Measurements from ENCODE around the gene LZTR1.

The LZTR1 gene

DNA sequence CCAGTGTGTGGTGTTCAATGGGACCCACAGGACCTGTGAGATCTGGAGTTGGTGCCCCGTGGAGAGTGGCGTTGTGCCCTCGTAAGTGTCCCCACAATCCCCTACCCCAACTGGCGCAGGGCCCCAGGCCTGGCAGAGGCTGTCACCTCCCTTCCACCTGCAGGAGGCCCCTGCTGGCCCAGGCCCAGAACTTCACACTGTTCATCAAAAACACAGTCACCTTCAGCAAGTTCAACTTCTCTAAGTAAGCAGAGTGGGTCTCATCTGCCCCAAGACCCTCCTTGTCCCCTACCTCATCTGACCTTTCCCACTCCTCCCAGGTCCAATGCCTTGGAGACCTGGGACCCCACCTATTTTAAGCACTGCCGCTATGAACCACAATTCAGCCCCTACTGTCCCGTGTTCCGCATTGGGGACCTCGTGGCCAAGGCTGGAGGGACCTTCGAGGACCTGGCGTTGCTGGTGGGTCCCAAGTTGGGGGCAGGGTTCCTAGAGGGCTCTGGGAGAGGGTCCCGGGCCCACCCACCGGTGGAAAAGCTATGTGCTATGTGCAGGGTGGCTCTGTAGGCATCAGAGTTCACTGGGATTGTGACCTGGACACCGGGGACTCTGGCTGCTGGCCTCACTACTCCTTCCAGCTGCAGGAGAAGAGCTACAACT is 41.0 kb downstream of the LZTR1 start:
- no peaks in the 10 kb centered on the region for H3K9me3 ChIP-seq
- no peaks in the 10 kb centered on the region for H3K36me3 ChIP-seq
- H3K4me1 ChIP-seq = peaks cover 8% of the 10 kb centered on the region; the same call in 1 of the 2 replicates
- H3K4me3 ChIP-seq (ENCODE audit: low read depth, low read length) = no peak overlapping the region
- peak; percentile 21 for DNase-seq
- H3K27me3 ChIP-seq = no peaks in the 10 kb centered on the region
- TF ChIP-seq, protein P1, sequence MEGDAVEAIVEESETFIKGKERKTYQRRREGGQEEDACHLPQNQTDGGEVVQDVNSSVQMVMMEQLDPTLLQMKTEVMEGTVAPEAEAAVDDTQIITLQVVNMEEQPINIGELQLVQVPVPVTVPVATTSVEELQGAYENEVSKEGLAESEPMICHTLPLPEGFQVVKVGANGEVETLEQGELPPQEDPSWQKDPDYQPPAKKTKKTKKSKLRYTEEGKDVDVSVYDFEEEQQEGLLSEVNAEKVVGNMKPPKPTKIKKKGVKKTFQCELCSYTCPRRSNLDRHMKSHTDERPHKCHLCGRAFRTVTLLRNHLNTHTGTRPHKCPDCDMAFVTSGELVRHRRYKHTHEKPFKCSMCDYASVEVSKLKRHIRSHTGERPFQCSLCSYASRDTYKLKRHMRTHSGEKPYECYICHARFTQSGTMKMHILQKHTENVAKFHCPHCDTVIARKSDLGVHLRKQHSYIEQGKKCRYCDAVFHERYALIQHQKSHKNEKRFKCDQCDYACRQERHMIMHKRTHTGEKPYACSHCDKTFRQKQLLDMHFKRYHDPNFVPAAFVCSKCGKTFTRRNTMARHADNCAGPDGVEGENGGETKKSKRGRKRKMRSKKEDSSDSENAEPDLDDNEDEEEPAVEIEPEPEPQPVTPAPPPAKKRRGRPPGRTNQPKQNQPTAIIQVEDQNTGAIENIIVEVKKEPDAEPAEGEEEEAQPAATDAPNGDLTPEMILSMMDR (IDR thresholded peaks at IDR 0.05; ENCODE audit: low read depth, low read length) = peak; percentile 20; the same call in 1 of the 2 replicates

DNA sequence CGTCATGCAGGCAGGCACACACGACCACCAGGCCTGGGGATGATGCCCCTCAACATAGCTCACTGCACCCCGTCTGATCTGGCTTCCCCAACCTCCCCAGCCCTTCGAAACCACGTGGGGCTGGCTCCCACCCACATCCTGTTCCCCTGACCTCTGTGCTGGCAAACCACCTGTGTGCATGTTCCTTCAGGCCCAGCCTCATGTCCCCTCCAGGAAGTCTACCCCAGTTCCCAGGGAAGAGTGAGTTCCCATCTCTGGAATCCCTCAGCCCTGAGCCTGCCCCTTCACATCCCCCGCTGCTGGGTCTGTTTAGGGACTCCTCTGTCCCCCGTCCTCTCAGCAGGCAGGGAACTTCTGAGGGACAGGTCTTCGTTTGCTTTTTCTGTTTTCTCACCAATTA is 43.2 kb downstream of the LZTR1 start:
- TF ChIP-seq, protein P1 (IDR thresholded peaks at IDR 0.05; ENCODE audit: low read depth, low read length) = no peak
- H3K9me3 ChIP-seq = no peaks in the 10 kb centered on the region
- peaks cover 5% of the 10 kb centered on the region for H3K4me1 ChIP-seq
- no peaks in the 10 kb centered on the region for H3K36me3 ChIP-seq
- DNase-seq = no peak
- no peaks in the 10 kb centered on the region for H3K27me3 ChIP-seq
- no peak overlapping the region for H3K4me3 ChIP-seq (ENCODE audit: low read depth, low read length)

DNA sequence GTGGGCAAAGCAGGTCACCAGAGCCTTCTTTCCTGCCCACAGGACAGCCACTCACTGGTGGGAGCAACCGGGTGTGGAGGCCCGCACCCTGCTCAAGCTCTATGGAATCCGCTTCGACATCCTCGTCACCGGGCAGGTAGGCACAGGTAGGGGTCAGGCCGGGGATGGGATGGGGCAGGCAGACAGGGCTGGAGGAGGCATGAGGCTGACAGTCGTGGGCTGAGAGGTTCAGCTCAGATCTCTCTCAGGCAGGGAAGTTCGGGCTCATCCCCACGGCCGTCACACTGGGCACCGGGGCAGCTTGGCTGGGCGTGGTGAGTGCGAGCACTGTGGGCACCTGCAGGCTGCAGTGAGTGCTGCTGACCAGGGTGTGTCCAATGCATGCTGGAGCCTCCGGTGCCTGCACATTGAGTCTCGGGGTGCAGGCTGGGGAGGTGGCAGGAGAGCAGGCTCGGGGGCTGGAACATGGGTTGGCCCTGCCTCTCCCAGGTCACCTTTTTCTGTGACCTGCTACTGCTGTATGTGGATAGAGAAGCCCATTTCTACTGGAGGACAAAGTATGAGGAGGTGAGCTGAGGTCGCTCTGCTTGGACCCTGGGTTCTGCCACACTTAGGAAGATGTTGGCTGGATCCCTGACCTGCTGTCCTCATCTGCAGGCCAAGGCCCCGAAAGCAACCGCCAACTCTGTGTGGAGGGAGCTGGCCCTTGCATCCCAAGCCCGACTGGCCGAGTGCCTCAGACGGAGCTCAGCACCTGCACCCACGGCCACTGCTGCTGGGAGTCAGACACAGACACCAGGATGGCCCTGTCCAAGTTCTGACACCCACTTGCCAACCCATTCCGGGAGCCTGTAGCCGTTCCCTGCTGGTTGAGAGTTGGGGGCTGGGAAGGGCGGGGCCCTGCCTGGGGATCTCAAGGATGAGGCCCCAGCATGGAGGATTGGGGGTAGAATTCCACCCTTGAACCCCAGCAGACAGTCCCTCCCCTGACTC is 44.0 kb downstream of the LZTR1 start:
- H3K4me3 ChIP-seq (ENCODE audit: low read depth, low read length) = no peak overlapping the region
- TF ChIP-seq, protein P1 (IDR thresholded peaks at IDR 0.05; ENCODE audit: low read depth, low read length) = no peak
- DNase-seq = no peak

DNA sequence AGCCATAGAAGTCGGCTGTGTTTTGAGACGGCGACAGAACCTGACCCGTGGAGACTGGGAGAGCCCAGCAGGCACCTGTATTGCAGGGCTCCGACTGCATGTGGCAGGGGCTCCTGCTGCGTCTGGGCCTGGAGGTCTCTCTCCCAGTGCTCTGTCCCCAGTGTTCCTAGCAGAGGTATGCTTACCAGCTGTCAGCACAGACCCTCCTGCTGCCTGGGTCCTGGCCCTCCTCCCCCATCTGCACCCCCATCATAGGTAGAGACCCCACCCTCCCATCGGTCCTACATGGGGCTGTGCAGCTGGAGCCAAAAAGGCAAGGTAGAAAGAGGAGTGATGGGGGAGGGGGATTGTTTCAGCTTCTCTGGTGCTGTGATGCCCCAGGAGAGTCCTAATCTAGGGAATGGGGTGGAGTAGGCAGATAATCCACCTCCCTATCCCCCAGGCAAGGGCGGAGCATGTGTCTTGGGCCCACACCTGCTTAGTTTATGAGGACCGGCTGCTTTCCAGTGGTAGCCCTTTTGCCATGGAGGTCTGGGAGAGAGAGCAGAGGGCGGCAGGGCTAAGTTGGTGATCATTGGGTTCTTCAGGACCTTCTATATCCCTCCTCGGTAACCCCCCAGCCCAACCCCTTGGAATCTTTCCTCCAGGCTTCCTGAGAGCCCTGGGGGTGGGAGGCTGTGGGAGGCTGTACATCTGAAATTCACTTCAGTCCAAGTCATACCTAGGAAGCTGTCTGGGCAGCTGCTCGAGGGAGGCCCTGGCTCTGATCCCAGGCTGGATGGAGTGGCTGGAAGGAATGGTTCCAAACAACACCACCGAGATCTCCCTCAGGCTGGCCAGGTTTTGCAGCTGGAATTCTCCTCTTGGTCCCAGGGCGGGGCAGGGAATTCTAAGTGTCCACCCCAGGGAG is 44.9 kb downstream of the LZTR1 start:
- DNase-seq = no peak
- Histone ChIP-seq H3K4me3 (ENCODE audit: low read depth, low read length) (no peak overlapping the region), H3K4me1 (peaks cover 5% of the 10 kb centered on the region), H3K36me3 (no peaks in the 10 kb centered on the region), H3K9me3 (no peaks in the 10 kb centered on the region), H3K27me3 (no peaks in the 10 kb centered on the region)
- TF ChIP-seq, protein P1 (IDR thresholded peaks at IDR 0.05; ENCODE audit: low read depth, low read length) = no peak

More for the DNA sequence above, 44.0 kb downstream of the LZTR1 start:
- no peaks in the 10 kb centered on the region for H3K27me3 ChIP-seq
- no peaks in the 10 kb centered on the region for H3K36me3 ChIP-seq
- H3K4me1 ChIP-seq = peaks cover 5% of the 10 kb centered on the region
- H3K9me3 ChIP-seq = no peaks in the 10 kb centered on the region

DNA sequence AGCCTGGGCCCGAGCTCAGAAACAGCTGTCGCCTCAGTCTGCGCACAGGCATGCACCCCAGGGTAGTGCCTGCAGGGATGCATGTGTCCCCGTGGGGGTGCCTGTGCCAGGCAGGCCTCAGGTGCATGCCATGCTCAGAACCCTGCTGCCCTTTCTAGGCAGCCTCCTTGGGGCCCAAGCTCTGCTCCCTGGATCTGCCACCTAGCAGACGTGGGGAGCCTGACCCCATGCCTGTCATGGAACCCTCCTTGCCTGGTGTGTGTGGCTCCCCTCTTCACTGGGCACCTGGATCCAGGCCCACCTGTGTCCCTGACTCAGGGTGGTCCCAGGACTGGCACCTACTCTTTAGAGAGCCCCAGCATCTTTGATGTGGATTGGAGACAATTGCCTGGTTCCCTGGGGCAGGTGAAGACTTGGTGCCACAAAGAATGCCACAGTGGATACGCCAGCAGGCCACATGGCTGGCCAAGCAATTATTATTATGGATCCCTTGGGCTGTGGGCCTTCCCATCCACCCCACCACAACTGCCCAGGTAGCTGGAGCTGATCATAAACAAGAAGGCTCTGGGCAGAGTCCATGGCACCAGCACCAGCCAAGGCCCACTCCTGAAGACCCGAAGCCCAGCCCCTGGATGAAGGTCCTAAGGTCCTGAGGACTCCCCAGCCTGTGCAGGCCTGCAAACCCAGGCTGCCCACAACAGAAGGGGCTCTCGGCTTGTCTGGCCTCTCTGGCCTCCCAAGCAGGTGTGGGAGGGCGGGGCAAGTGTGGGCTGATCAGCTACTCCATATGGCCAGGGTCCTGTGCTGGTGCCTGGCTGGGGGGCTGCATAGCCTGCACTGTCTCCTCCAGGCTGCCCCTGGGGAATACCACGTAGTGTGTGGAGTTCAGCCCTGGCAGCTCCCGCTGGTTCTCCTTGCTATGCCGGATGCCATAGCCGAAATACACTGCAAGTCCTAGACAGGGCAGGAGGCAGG is 46.5 kb downstream of the LZTR1 start:
- H3K36me3 ChIP-seq = no peaks in the 10 kb centered on the region
- H3K4me1 ChIP-seq = peaks cover 9% of the 10 kb centered on the region
- H3K27me3 ChIP-seq = no peaks in the 10 kb centered on the region
- TF ChIP-seq, protein P1 (IDR thresholded peaks at IDR 0.05; ENCODE audit: low read depth, low read length) = no peak
- DNase-seq = peak; percentile 49
- H3K9me3 ChIP-seq = no peaks in the 10 kb centered on the region
- no peak overlapping the region for H3K4me3 ChIP-seq (ENCODE audit: low read depth, low read length)
